Stromal cell of bone marrow (primary cell): Measurements from ENCODE around the gene NLRC5.
A peak's percentile ranks its signal among the peaks of the same experiment; 100 is the strongest.
"Not testable (repeated sequence)": the region's sequence is repeated elsewhere in the genome, so short reads cannot be mapped to it uniquely, and the experiment has no call there.

Source experiments
- DNase-seq: peaks from one replicate; pipeline ENCODE4 v3.0.0-alpha.2; 2012; ENCODE audit warnings: low read depth

The NLRC5 gene

DNA sequence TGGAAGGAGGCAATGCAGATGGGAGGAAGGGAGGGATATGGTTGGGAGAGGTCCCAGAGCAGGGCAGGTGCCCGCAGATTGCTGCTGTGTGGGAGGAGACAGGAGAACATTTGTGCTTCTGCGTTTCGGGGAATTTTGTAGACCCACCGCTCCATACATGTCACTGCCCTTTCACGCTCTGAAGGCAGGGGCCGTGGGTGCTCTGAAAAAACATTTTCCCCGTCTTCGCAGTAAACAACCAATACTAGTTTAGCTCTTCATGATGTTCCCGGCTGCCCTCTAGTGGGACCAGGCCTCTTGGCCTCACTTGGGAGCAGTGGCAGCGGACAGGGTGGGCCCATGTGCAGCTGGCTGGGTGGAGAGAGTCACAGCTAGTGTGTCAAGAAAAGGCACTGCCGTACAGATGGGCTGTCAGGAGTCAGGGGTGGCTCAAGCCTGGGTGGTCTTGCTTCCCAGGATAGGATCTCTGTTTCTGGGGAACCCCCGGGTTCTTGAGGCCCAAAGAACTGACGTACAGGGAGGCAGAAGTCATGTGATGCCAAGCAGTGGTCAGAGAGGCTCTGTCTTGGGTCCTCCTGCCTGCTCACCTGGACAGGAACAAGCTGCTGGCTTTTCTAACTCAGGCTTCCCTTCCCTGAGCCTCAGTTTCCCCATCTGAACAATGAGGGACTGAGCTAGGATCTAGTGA lies 56.5 kb downstream of the NLRC5 start:
- peak; percentile 10 for DNase-seq

DNA sequence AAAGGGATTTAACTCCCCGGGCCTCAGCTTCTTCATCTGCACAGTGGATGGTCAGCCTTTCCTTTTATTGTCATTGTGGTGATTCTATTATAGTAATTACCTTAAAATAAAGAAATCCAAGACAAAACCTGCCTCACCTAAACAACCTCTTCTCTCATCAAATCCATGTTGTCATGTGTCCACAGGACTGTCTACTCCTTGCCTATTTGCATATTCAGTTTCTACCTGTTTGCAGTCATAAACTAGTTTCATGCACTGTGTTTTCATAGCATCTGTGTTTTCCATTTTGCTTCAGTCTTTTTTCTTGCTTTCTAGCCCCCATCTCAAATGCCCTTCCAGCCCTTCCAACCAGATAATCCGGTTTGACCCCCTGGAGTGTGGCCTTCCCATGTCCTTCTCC lies 58.7 kb downstream of the NLRC5 start:
- no peak for DNase-seq

DNA sequence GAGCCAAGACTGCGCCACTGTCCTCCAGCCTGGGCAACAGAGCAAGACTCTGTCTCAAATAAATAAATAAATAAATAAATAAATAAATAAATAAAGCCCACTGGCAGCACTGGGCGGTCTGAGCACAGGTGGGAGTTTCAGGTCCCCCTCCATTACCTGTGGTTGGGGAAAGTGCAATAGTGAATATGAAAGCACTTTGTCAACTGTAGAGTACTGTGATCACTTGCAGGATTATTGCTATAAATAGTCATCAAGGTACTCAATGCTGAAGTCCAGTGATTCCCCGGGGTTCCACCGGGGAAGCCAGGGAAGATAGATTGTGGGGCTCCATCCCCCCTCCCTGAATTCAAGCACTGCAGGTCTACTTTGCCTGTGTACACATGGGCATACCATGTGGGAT lies 60.3 kb downstream of the NLRC5 start:
- no peak for DNase-seq

DNA sequence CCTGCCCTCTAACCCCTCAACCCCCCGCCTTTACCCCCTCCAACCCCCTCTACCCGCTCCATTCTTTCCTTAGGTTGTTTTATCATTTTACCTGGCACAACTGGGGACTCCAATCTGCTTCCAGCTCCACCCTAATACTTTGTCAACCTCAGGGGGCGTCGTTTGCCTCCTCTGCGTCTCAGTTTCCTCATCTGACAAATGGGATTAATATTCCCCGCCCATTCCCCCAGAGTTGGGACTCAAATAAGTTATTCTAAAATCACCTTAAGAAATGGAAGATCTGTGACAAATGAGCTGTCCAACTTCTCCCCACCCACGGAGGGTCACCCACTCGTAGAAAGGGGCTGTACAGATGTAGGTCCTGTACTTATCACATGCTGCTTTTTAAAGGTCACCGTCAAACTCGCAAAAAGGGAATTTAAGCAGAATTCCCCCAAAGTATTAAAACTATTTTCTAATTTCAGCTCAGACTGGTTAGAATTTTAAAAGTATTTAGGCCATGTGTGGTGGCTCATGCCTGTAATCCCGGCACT lies 62.4 kb downstream of the NLRC5 start:
- DNase-seq, result no peak

DNA sequence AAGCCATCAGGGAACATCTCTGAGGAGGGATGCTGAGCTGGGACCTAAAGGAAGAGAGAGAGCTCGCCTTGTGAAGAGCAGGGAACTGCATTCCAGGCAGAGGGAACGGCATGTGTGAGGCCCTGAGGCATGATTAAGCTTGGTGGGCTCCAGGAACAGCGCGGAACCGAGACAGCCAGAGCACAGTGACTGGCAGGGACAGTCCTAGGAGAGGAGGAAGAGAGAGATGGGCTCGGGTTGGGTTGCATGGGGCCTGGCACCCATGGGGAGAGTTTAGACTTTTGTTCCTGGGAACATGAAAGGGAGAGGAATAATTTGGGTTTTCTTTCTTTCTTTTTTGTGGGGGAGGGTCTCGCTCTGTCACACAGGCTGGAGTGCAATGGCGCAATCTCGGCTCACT lies 63.8 kb downstream of the NLRC5 start:
- DNase-seq, result no peak

DNA sequence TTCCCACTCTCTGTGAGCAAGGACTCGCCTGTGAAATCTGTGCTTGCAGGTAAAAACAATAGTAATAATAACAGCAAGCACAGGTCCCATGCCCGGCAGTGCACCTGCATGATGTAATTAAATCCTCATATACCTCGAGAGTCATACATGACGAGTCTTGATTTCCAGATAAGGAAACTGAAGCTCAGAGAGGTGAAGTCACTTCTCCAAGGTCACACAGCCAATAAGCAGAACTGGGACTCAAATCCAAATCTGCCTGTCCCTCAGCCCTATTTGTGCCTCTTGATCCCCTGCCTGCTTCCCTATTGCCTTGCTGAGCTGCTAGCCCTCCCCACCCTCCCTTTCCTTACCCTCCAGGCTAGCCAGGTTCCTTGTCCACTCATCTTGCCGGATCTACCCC lies 65.0 kb downstream of the NLRC5 start:
- DNase-seq, result no peak

DNA sequence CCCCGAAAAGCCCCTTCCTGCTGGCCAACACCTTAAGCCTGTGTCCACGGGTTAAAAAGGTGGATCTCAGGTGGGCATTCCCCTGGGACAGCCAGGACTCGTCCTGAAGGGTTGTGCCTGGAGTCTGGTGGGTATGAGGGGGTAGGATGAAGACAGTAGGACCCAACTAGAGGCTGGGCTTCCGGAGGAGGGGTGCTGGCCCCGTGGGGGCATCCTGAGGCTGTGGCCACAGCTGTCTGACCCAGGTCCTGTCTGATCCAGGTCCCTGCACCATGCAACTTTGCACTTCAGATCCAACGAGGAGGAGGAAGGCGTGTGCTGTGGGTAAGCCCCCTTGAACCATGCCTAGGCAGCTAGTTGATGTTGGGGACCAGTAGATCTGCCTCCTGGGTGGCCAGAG lies 65.4 kb downstream of the NLRC5 start:
- DNase-seq, result no peak

DNA sequence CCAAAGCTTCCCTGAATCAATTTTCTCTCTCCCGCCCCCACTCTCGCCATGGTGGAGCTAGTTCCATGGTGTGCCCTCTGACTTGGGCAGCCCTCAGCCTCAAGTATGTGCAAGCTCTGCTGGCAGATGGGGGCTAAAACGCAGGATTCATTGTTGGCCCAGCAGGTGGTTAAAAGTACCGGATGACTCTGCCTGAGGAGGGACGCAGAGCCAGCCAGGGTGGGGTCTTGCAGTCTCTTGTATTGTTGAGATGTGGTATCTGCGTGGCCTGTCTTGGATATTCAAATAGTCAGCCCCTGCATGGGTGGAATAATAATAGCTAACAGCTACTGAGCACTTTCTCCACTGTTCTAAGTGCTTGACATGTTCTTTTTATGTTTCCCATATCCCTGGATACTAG lies 66.3 kb downstream of the NLRC5 start:
- DNase-seq, result no peak

DNA sequence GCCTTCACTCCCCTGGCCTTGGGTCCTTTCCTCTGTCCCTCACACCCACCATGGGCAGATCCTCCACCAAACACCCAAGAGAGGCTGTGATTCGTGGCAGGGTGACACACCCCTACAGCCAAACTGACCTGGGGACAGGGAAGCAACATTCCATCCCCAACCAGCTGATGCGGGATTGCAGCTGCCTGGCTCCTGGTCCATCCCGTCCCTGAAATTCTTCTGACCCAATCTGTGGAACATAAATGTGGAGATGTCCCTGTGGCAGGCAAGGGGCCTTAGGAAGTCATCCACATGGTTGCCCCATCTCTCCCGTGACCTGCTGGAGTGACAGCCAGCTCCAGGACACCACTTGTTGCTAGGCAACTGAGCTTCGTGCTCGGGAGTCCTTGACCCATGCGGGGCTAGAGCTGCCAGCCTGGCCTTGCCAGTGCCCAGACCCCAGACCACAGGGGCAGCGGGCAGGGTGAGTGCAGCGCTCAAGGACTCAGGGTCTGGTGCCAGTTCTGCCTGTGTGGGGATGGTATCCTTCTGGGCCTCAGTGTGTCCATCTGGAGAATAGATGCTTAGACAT lies 69.0 kb downstream of the NLRC5 start:
- DNase-seq, result no peak

DNA sequence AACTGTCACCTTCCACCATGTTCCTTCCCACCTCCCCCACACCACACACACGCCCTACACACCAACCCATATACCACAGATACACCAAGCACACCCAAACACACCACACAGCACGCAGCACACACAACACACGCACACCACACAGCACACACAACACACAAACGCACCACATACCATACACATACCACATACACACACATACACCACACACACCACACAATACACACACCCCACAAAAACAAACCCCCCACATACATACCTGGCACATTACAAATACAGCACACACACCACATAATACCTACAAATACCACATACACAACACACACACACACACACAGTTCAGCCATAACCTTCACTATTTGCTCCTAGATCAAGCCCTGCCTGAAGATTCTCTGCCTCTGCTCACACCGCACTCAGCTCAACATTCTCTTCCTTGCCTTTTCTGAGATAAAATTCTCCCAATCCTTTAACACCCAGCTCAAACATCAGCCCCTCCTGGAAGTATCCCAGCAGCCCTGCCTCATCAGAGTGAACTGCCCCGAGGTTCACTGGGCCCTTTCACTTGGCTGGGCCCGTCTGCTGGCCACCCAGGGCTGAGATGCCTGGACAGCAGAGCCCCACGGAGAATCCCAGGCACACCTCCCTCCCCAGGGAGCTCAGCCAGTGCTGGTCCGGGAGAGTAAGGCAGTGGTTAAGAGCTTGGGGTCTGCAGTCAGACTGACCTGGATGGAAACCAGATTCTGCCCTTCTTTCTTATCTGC lies 71.1 kb downstream of the NLRC5 start:
- DNase-seq, result no peak

DNA sequence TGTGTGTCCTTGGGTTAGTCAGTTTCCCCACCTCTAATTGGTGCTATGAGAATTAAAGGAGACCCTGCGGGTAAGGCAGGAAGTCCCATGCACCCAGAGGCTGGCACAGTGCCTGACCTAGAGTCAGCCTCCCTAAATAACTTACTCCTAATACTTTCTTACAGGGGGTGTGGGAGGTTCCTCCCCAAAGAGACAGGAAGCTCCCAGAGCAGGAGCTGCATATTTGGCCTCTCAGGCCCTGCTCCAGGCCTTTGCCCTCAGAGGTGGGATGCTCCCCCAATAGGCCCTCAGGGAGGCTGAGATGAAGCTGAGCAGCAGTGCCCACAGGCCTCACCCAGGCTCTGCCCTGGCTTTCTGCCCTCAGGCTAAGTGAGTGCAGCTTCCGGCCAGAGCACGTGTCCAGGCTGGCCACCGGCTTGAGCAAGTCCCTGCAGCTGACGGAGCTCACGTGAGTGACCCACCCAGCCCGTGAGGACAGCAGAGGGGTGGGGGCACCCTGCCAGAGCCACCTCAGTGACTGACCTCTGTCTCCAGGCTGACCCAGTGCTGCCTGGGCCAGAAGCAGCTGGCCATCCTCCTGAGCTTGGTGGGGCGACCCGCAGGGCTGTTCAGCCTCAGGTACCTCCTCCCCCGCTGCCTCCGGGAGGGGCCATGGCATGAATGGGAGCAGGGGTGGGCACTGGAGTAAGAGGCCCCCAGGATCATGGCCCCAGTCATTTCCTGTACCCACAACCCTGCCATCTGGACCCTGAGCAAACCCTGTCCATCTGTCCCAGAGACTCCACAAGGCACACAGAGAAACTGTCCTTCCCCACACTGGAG lies 71.9 kb downstream of the NLRC5 start:
- DNase-seq, result peak; percentile 47

DNA sequence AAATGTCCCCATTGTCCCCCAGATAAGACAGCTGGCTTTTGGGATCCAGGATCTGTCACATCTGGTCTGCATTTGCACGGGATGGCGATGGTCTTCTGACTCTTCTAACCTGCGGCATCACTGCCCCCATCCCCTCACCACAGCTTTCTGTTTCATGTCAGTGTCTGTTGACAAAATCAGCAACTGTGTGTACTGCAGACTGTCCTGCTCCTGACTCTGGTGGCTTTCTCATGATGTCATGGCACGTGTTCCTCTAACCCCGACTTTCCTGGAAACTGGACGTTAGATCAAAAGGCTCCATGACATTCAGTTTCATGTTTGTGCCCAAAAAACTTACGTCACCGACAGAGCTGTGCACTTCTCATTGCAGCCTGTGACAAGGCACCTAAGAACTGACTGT lies 73.0 kb downstream of the NLRC5 start:
- DNase-seq, result no peak

DNA sequence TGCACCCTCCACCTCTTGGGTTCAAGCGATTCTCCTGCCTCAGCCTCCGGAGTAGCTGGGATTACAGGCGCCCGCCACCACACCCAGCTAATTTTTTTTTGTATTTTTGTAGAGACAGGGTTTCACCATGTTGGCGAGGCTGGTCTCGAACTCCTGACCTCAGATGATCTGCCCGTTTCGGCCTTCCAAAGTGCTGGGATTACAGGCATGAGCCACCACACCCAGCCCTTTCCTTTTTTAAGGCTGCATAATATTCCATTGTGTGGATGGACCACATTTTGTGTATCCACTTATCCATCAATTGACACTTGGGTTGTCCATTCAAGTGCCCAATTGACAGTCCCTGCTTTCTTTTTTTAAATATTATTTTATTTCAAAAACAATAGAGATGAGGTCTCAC lies 73.8 kb downstream of the NLRC5 start:
- not testable (repeated sequence) for DNase-seq

DNA sequence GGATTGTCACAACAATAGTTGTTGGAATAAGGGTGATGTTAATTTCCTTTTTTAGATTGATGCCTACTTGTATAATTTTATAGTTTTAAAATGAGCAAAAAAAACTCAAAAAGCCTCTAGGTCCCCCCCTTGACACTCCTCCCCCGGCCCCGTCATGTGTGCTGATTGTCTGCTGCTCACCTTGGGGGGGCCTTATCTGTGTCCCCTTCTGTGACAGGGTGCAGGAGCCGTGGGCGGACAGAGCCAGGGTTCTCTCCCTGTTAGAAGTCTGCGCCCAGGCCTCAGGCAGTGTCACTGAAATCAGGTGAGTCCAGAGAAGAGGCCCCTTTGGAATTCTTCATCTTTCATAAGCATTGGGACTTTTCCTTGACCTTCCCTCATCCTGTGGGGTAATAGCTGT lies 75.6 kb downstream of the NLRC5 start:
- DNase-seq, result no peak

DNA sequence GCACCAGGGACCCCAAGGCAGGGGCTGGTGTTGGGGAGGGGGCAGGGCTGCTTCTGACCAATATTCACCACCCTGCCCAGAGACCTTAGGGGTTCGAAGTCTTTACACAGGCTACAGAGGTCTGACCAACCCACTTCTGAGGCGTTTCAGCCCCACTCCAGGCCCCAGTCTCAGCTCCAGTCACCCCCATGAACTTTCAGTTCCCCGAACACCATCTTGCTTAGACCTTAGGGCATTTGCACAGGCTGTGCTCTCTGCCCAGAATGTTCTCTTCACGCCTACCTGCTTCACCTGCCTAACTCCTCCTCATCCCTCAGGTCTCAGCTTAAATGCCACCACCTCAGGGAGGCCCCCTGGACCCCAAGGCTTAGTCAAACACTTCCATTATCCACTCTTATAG lies 77.3 kb downstream of the NLRC5 start:
- DNase-seq, result no peak

DNA sequence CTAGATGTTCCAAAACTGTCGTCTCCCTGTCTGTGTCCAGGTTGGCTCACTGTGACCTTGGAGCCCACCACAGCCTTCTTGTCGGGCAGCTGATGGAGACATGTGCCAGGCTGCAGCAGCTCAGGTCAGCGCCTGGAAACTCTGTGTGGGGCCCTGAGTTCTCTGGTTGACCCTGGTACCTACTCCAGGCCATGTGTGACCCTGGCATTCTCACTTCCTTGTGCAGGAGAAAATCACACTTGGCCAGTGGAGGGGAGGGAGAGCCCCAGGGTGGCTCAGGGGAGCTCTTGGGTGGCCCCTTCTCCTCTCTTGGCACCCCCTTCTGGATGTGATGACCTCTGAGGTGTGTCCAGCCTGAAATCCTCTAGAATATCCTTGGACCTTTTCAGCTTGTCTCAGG lies 78.0 kb downstream of the NLRC5 start:
- no peak for DNase-seq

DNA sequence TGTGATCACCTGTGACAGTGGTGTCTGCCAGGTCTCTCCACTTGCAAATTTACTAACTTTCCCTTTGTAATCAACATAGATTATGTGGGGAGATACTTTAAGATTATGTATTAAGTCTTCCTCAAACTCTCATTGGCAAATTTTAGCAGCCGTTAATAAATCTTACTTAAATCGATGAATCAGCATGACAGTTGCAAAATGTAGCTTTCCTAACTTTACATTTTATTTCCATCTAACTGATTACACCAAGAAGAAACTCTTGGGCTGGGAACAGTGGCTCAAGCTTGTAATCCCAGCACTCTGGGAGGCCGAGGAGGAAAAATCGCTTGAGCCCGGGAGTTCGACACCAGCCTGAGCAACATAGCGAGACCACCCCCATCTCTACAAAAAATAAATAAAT lies 79.7 kb downstream of the NLRC5 start:
- no peak for DNase-seq

DNA sequence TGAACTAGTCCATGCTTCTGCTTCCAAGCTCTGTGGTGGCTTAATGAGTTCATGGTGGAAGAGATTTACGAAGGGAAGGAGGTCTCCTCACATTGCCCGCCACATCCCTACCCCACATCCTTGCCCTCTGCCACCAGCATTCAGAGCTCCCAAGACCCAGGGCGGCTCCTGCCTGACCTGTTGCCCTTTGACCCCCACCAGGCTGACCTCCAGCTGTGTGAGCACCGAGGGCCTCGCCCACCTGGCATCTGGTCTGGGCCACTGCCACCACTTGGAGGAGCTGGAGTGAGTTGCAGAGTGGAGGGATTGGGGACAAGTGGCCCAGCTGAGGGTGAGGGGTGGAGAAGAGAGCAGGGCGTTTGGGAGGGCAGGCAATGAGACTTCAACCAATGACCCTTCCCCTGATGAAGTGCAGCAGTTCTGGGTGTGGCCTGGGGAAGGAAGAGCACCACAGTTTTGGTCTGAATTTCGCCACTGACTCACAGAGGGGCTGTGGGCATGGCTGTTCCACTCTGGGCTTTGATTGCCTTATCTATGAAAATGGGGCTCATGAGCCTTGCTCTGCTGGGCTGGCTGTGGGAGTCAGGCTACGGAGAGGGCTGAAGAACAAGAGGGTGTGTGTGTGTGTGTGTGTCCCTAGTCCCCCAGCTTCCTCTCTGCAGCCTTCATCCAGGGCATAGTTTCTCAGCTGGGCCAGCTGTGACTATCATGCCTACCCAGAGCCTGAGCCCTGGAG lies 80.4 kb downstream of the NLRC5 start:
- DNase-seq, result no peak

DNA sequence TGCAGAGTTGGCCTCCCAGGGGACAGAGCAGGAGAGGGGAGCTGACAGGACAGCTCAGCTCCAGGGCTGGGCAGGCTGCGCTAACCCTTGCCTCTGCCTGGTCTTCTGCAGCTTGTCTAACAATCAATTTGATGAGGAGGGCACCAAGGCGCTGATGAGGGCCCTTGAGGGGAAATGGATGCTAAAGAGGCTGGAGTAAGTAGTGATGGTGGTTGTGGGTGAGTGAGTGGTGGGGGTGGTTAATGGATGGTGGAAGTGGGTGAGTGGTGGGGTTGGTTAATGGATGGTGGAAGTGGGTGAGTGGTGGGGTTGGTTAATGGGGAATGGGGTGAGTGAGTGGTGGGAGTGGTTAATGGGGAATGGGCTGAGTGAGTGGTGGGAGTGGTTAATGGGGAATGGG lies 81.1 kb downstream of the NLRC5 start:
- no peak for DNase-seq

DNA sequence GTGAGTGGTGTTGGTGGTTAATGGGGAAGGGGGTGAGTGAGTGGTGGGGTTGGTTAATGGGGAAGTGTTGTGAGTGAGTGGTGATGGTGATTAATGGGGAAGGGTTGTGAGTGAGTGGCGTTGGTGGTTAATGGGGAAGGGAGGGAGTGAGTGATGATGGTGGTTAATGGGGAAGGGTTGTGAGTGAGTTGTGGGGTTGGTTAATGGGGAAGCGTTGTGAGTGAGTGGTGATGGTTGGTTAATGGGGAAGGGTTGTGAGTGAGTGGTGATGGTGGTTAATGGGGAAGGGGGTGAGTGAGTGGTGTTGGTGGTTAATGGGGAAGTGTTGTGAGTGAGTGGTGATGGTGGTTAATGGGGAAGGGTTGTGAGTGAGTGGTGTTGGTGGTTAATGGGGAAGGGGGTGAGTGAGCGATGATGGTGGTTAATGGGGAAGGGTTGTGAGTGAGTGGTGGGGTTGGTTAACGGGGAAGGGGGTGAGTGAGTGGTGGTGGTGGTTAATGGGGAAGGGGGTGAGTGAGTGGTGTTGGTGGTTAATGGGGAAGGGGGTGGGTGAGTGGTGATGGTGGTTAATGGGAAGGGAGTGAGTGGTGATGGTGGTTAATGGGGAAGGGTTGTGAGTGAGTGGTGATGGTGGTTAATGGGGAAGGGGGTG lies 81.8 kb downstream of the NLRC5 start:
- not testable (repeated sequence) for DNase-seq
